Choroid plexus epithelial cell (primary cell): Measurements from ENCODE around the gene RIMS1.
A peak's percentile ranks its signal among the peaks of the same experiment; 100 is the strongest.

Experiments used
- DNase-seq: peaks from one replicate; pipeline ENCODE4 v3.0.0-alpha.2; 2010; ENCODE audit warnings: low read depth
- H3K4me3 ChIP-seq: 2 replicates; pipeline ENCODE4 v1.5.1; 2011; ENCODE audit warnings: low read depth, mild to moderate bottlenecking, control low read depth, low read length, moderate library complexity
- CTCF ChIP-seq: conservative IDR thresholded peaks from 2 replicates; pipeline ENCODE4 v1.5.1; 2011; ENCODE audit warnings: low read depth, mild to moderate bottlenecking, control low read depth, inconsistent platforms, low read length, moderate library complexity

Gene RIMS1

GRCh38 chr6:72411872-72412708 lies 525.7 kb downstream of the RIMS1 start:
- DNase-seq, result peak; percentile 87
- H3K4me3 ChIP-seq, result no peak overlapping the region
- peak; percentile 100 for TF ChIP-seq CTCF

DNA sequence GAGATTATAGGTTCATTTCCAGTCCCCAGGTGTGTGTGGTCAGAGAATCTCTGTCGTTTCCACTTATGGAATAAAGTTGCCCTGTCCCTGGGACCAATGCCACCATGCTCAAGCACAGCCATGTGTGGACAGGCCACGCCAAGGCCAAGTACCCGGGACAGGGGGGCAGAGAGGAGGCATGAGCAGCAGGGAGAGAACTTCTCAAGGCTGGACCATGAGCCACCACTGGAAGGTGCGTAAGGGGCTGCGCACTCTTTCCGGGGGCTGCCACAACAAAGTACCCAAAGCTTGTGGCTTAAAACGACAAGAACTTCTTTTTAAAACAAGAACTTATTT lies 526.3 kb downstream of the RIMS1 start:
- no peak for DNase-seq
- H3K4me3 ChIP-seq, result no peak overlapping the region
- TF ChIP-seq CTCF, result no peak

GRCh38 chr6:72413884-72414283 lies 527.5 kb downstream of the RIMS1 start:
- TF ChIP-seq CTCF, result no peak
- no peak overlapping the region for H3K4me3 ChIP-seq
- no peak for DNase-seq

GRCh38 chr6:72414657-72415056 lies 528.3 kb downstream of the RIMS1 start:
- H3K4me3 ChIP-seq, result no peak overlapping the region
- TF ChIP-seq CTCF, result no peak
- DNase-seq, result no peak

- no peak overlapping the region for H3K4me3 ChIP-seq
- no peak for DNase-seq
- TF ChIP-seq CTCF, result no peak
Measured at GRCh38 chr6:72416744-72417465, 530.6 kb downstream of the RIMS1 start.

- no peak overlapping the region for H3K4me3 ChIP-seq
- no peak for TF ChIP-seq CTCF
- DNase-seq, result no peak
Measured at GRCh38 chr6:72417759-72418158, 531.4 kb downstream of the RIMS1 start.

DNA sequence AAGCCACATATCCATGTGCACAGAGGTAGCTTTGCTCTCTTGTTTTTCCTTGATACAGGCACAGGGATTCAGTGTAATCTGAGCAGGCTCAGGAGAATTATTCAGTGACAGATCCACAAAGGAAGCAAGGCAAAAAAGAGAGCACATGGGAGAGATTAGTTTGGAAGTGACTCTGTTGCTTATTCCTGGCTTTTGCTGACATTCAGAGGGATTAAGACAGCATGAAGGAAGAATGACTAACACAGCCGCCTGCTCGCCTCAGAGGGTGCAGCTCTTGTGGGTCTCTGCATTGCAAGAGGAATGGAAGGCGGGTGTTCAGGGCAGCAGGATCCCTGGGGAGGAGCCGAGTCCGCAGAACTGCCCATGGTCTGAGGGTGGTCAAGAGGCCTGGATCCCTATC lies 532.1 kb downstream of the RIMS1 start:
- TF ChIP-seq CTCF, result no peak
- peak; percentile 45 for DNase-seq
- H3K4me3 ChIP-seq, result no peak overlapping the region
